ENCODE measurements around the gene CCNQ. TPM values are rescaled to one million over a fixed set of nuclear protein-coding genes. Genes with fewer than 3 reads are reported as not detected.

Gene CCNQ
- total and polyA plus RNA-seq, 2 of the 8 experiments (the other 6 are each of a cell fraction or from before 2014, with no cell fraction given) = 16.6 to 32.1 TPM

- TF ChIP-seq CHD7 (IDR thresholded peaks at IDR 0.05; ENCODE audit: insufficient replicate concordance, low read length) (no peak), RFX5 (IDR thresholded peaks at IDR 0.05; ENCODE audit: borderline replicate concordance, low read depth, low read length) (no peak), SUZ12 (IDR thresholded peaks at IDR 0.05; ENCODE audit: low read length) (no peak), ZNF274 (IDR thresholded peaks at IDR 0.05; ENCODE audit: borderline replicate concordance, extremely low read depth, low read length) (no peak), SIRT6 (IDR thresholded peaks at IDR 0.05; ENCODE audit: low read length) (no peak)
Measured at GRCh38 chrX:153634832-153635231, 35.9 kb upstream of the CCNQ start (continued).

All from H1 (cell line).